Stimulated activated CD8-positive, alpha-beta memory T cell treated with anti-CD3 and anti-CD28 coated beads, Interleukin-12 subunit alpha, Interleukin-12 subunit beta, amount 100 ng/mL, for 4 hours (primary cell): ENCODE results near the gene KDM2B.
A peak's percentile ranks its signal among the peaks of the same experiment; 100 is the strongest.

ENCODE experiments used
- DNase-seq: peaks from one replicate; pipeline ENCODE4 v3.0.0-alpha.2; 2020; ENCODE audit warnings: low read depth

Gene KDM2B

DNA sequence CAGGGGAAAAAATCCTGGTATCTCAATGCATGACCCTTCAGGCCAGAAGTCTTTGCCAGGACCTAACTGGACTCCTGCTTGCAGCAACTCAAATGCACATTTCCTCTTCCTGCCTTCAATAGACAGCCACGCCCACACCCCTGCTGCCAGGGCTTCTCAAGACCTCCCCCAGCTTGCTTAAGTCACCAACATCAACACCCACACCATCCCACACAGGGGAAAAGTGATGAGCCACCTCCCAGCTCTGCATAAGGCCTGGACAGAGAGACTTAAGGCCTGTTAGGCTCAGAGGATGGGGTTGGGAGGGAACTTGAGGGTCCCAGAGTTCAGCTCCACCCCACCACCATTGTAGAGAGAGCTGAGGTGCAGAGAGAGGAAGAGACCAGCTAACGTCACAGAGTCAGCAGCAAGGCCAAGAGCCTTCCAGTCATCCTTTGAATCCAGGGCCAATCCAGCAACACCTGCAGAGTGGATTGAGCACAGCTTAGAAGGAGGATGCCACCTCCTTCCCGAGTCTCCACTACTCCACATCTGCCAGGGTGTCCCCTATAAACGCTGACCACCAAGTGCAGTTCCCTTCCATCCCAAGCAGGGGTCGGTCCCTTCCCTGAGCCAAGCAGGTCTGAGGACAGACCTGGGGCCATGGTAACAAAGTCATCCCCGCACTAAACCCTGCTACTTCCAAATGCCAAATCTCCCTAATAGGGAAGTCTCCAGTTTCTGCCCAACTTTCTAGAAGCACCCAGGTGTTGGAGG lies 50.0 kb downstream of the KDM2B start:
- peak; percentile 66 for DNase-seq

DNA sequence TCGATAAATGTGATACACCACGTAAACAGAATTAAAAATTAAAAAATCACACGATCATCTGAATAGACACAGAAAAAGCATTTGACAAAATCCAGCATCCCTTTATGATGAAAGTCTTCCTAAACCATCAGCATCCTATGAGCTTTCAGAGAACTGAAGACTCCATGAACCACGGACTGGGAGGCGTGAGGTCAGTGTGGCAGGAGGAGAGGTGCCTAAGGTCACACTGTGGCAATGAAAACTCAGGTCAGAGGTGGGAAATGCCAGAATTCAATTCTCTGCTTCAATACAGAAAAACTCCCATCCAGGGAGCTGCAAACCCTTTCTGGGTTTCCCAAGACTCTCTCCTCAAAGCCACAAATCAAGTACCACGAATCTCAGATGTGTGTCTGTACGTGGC lies 51.6 kb downstream of the KDM2B start:
- no peak for DNase-seq

- no peak for DNase-seq
Observed at GRCh38 chr12:121525411-121525810, 55.4 kb downstream of the KDM2B start.

DNA sequence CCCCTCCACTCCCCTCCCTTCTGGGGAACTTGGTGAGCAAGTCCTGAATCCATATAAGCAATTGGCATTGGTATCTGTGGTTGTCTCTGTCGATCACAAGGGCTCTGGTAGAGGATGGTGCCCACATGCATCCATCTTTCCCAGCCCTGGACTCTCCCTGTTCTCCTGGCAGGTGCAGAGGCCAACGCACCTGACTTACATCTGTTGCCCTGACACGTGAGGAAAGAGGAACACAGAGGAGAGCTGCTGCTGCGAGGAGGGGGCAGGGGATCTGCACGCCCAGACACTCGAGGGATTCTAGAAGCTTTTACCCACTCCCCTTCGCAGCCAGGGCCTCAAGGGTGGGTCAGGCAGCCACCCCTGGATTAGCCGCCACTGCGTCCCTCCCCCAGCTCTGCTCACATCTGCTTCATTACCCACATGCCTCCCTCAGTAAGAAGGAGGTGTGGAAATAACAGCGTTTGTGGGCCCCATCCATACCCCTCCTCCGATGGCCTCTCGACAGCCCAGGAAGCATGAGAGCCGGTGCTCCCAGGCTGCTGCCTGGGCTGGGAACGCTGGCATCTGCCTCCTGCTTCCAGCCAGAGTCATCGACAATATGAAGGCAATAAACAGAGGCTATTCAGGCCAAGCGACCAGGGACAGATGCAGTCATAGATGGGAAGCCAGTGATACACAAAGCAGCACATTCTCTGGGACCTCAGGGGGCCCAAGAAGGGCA lies 56.5 kb downstream of the KDM2B start:
- DNase-seq, result no peak

DNA sequence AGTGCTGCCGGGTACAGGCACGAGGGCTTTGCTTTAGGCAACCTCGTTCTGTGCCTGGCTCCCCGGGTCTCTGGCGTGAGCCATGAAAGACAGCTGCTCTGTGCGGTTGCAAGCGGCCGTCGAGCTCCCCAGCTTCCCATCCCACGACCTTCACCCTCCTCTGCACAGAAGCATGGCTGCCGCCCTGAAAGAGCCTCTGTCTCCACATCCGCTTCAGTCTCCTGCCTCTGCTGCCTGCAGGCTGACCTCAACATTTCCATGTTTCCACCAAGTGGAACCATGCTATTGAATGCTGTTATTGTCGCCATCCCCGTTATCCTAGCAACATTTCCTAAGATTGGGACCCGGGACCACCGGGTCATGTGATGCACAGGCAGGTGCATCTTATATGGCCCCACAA lies 57.1 kb downstream of the KDM2B start:
- no peak for DNase-seq

DNA sequence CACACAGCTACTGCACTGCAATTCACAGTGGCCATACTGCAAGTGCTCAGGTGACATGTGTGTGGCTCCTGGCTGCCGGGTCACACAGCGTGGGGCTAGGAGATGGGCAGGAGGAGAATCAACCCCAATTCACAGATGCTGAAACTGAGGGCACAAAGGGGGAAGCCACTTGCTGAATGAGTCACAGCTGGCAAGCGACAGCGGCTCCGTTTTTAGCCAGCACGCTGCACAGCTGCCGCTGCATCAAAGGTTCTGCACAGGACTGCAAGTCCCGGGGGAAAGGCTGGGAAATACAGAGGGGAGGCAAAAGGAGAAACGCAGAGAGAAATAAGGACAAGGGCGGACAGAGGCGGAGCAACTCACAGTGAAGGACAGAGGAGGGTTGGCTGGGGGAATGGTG lies 57.9 kb downstream of the KDM2B start:
- no peak for DNase-seq

- DNase-seq, result no peak
Observed at GRCh38 chr12:121520586-121521086, 60.2 kb downstream of the KDM2B start.

DNA sequence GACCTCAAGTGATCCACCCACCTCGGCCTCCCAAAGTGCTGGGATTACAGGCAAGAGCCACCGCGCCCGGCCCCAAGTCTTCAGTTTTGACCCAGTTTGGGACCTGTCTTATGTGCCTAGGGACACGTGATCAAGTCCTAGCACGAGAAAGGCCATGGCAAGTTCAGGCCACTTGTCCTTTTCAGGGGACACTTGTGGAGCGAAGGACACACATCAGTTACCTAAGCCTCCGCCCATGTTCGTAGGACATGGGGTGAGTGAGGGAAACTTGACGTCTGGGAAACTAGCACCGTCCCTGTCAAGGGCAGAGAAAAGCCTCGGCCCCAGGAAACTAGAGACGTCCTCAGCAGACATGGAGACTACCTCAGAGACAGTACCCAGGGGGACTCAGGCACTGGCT lies 60.7 kb downstream of the KDM2B start:
- no peak for DNase-seq

DNA sequence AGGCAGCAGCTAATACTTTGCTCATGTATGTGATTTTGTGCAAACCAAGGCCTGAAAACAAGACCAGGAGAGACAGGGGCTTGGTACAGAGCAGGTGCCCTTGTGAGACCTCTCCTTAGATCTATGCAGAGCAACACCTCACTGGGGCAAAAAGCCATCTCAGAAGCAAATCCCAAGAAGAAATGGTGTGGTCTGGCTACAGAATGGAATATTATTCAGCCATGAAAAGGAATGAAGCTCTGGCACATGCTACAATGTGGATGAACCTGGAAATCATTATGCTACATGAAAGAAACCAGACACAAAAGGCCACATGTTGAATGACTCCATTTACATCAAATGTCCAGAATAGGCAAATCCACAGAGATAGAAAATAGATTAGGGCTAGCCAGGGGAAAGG lies 61.6 kb downstream of the KDM2B start:
- no peak for DNase-seq

DNA sequence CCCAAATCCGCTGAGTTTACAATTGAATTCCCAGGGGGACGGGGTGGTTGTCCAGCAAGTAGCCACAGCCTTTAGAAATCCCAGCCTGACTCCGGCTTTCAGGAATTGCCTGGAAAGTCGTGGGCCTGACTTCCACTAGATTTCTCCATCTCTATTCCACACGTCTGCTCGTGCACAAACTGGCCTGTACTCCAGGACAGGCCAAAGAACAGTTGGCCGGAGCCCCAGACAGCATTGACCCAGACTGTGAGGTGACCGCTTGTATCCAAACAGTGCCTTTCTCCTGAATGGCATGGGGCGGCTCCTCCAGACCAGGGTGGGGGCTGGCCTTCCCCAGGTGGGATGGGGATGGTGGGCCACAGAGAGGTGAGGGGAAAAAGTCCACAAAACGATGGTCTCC lies 62.2 kb downstream of the KDM2B start:
- no peak for DNase-seq

GRCh38 chr12:121516437-121517011 lies 64.3 kb downstream of the KDM2B start:
- DNase-seq, result no peak

- DNase-seq, result no peak
Observed at GRCh38 chr12:121515615-121516014, 65.2 kb downstream of the KDM2B start.

GRCh38 chr12:121514184-121514742 lies 66.6 kb downstream of the KDM2B start:
- DNase-seq, result no peak

DNA sequence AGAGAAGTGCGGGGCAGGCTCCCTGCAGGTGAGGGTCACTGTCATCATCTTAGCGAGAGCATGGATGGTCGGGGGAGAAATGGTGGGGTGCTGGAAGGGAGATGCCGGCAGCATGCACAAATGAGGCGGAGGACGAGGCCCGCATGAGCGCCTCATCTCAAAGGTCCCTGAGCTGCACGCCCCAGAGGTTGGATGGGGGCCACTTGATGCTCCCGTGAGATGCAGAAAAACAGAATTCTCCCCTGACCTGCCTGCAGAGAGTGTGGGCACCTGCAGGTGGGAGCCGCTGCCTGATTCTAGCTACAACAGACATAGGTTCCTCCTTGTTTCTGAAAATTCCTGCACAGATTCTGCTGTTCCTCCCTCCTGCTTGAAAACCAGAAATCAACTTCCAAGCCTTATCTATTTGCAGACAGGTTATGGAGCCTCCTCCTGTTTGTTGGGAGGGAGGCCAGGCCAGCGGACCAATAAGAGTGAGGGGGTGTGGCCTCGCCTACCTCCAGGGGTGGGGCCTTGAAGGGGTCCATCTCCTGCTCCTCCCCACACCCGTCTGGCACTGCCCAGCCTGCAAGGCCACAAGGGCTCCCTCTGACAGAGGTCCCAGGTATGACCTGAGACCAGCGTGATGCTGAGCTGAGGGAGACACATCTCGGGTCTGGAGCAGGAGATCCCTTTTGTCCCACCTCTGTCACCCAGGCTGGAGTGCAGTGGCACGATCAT lies 67.2 kb downstream of the KDM2B start:
- no peak for DNase-seq

GRCh38 chr12:121512561-121512960 lies 68.3 kb downstream of the KDM2B start:
- DNase-seq, result no peak

- DNase-seq, result no peak
Observed at GRCh38 chr12:121511916-121512315, 68.9 kb downstream of the KDM2B start.

- no peak for DNase-seq
Observed at GRCh38 chr12:121509339-121509738, 71.5 kb downstream of the KDM2B start.

DNA sequence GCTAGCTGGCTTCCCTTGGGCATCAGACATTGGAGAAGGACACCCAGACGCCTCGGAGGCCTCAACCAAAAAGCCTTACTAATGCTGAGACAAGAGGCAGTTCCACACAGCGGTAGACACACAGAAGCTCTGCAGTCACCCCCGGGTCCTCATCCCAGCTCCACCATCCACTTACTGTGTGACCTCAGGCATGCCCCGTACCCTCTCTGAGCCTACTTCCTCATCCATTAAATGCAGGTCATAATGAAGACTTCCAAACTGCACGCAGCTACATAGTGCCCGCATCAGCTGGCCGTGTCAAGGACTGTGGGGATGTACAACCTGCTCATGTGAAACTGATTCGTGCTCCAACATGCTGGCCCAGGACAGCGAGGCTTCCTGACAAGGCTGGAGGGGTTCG lies 72.3 kb downstream of the KDM2B start:
- DNase-seq, result no peak

DNA sequence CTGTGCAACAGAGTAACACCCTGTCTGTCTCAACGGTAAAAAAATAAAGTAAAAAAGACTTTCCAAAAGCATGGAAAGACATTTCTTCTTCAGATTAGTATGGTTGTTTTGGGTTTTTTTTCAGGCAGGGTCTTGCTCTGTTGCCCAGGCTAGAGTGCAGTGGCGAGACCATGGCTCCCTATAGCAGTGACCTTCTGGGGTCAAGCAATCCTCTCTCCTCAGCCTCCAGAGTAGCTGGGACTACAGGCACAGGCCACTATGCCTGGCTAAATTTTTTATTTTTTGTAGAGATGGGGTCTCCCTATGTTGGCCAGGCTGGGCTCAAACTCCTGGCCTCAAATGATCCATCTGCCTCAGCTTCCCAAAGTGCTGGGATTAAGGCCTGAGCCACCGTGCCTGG lies 72.8 kb downstream of the KDM2B start:
- no peak for DNase-seq

- no peak for DNase-seq
Observed at GRCh38 chr12:121507245-121507644, 73.6 kb downstream of the KDM2B start.

GRCh38 chr12:121505513-121505912 lies 75.3 kb downstream of the KDM2B start:
- DNase-seq, result no peak

DNA sequence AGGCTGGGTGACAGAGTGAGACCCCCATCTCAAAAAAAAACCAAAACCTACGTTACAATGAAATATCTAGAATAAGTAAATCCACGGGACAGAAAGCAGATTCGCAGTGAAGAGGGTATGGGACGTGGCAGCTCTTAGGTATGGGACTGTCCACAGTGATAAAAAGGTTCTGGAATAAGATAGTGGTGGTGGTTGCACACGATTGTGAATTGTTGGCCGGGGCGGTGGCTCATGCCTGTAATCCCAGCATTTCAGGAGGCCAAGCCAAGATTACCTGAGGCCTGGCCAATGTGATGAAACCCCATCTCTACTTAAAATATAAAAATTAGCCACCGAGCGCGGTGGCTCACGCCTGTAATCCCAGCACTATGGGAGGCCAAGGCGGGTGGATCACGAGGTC lies 76.3 kb downstream of the KDM2B start:
- no peak for DNase-seq
